Smooth muscle cell (in vitro differentiated cells): ENCODE results near the gene NR5A2. TPM values are rescaled to one million over a fixed set of nuclear protein-coding genes. Genes with fewer than 3 reads are reported as not detected.

Experiments used
- DNase-seq: peaks from one replicate; lab custom pipeline; 2025; ENCODE audit not compliant: unreplicated experiment; lab: John Stamatoyannopoulos, UW
- H2AFZ ChIP-seq: fragments of 200-600 bp; sonication (generic); 2 replicates; pipeline ENCODE4 v1.6.0; 2016; ENCODE audit warnings: antibody characterized with exemption, low read depth, mild to moderate bottlenecking
- H3F3A ChIP-seq: fragments of 200-600 bp; sonication (generic); 2 replicates; pipeline ENCODE4 v1.6.0; 2017; ENCODE audit warnings: antibody characterized with exemption, low read depth
- H3K27ac ChIP-seq: fragments of 200-600 bp; sonication (generic); 2 replicates; pipeline ENCODE4 v1.5.1; 2016; ENCODE audit warnings: low read depth, mild to moderate bottlenecking
- H3K27me3 ChIP-seq: fragments of 200-600 bp; sonication (generic); 2 replicates; pipeline ENCODE4 v1.6.1; 2016; ENCODE audit warnings: low read depth, mild to moderate bottlenecking
- H3K36me3 ChIP-seq: fragments of 200-600 bp; sonication (generic); 2 replicates; pipeline ENCODE4 v1.5.1; 2016; ENCODE audit warnings: low read depth
- H3K4me1 ChIP-seq: fragments of 200-600 bp; sonication (generic); 2 replicates; pipeline ENCODE4 v1.5.1; 2016; ENCODE audit warnings: low read depth
- H3K4me2 ChIP-seq: fragments of 200-600 bp; sonication (generic); 2 replicates; pipeline ENCODE4 v1.6.0; 2016; ENCODE audit warnings: mild to moderate bottlenecking
- H3K4me3 ChIP-seq: fragments of 200-600 bp; sonication (generic); 2 replicates; pipeline ENCODE4 v1.5.1; 2016; ENCODE audit warnings: mild to moderate bottlenecking
- H3K79me2 ChIP-seq: fragments of 200-600 bp; sonication (generic); 2 replicates; pipeline ENCODE4 v1.6.0; 2016; ENCODE audit warnings: low read depth, mild to moderate bottlenecking
- H3K9ac ChIP-seq: fragments of 200-600 bp; sonication (generic); 2 replicates; pipeline ENCODE4 v1.6.0; 2016; ENCODE audit warnings: low read depth
- H3K9me3 ChIP-seq: fragments of 200-600 bp; sonication (generic); replicated peaks from 2 replicates; pipeline ENCODE4 v1.5.1; 2016; ENCODE audit warnings: low read depth
- H4K20me1 ChIP-seq: fragments of 200-600 bp; sonication (generic); 2 replicates; pipeline ENCODE4 v1.6.0; 2016; ENCODE audit warnings: low read depth
- CTCF ChIP-seq: fragments of 200-600 bp; sonication (generic); IDR thresholded peaks from 2 replicates; pipeline ENCODE4 v1.5.1; 2017; ENCODE audit warnings: borderline replicate concordance, mild to moderate bottlenecking, antibody characterized with exemption; ENCODE audit not compliant: insufficient read depth, poor library complexity, severe bottlenecking
- WGBS: methylation state at CpG from one replicate; pipeline ENCODE4 v1.1.7; 2016; ENCODE audit warnings: low lambda C conversion rate; 5-methylcytosine and 5-hydroxymethylcytosine counted together
- polyA plus RNA-seq: library from polyadenylated mRNA; unstranded; fragments of >200 nt; fragmentation: Nextera tagmentation; extraction: Ambion mirVana; gene quantifications from 2 replicates; pipeline ENCODE4 v1.2.1, GENCODE V29; 2016
- total RNA-seq: library from RNA; depleted of rRNA; stranded (reverse); fragments of >200 nt; gene quantifications from 2 replicates; pipeline ENCODE4 v1.2.3, GENCODE V29; 2014

NR5A2 gene
- total and polyA plus RNA-seq, 2 experiments from 2014 or later, result 0.14 to 0.22 TPM

GRCh38 chr1:200143347-200143746 is 115.8 kb downstream of the NR5A2 start:
- Histone ChIP-seq H3K9ac (no peak overlapping the region), H4K20me1 (no peaks in the 10 kb centered on the region), H3F3A (no peaks in the 10 kb centered on the region), H3K4me3 (no peak overlapping the region), H2AFZ (no peak overlapping the region), H3K27me3 (no peaks in the 10 kb centered on the region), H3K4me2 (no peak overlapping the region), H3K27ac (no peak overlapping the region), H3K79me2 (no peaks in the 10 kb centered on the region), H3K4me1 (no peaks in the 10 kb centered on the region), H3K36me3 (no peaks in the 10 kb centered on the region), H3K9me3 (no peaks in the 10 kb centered on the region)
- DNase-seq, result no peak
- no peak for TF ChIP-seq CTCF
- 92% methylated on average over 6 of the region's 6 CpGs for WGBS

- Histone ChIP-seq H3K4me3 (no peak overlapping the region), H3K4me1 (no peaks in the 10 kb centered on the region), H3K4me2 (no peak overlapping the region), H4K20me1 (no peaks in the 10 kb centered on the region), H3F3A (peaks cover 7% of the 10 kb centered on the region), H3K36me3 (no peaks in the 10 kb centered on the region), H3K9me3 (no peaks in the 10 kb centered on the region), H3K27me3 (no peaks in the 10 kb centered on the region), H3K9ac (no peak overlapping the region), H2AFZ (no peak overlapping the region), H3K79me2 (no peaks in the 10 kb centered on the region), H3K27ac (no peak overlapping the region)
- 80% methylated on average over 1 of the region's 1 CpG for WGBS
- no peak for TF ChIP-seq CTCF
- DNase-seq, result no peak
Measured at GRCh38 chr1:200146100-200146499, 118.6 kb downstream of the NR5A2 start.

GRCh38 chr1:200147094-200147493 is 119.6 kb downstream of the NR5A2 start:
- no peaks in the 10 kb centered on the region for H3K36me3 ChIP-seq
- H3K4me1 ChIP-seq, result no peaks in the 10 kb centered on the region
- H3K4me2 ChIP-seq, result no peak overlapping the region
- no peaks in the 10 kb centered on the region for H3K27me3 ChIP-seq
- DNase-seq, result no peak
- H3K9me3 ChIP-seq, result no peaks in the 10 kb centered on the region
- TF ChIP-seq CTCF, result no peak
- WGBS, result 90% methylated on average over 13 of the region's 13 CpGs
- H3K4me3 ChIP-seq, result no peak overlapping the region
- no peak overlapping the region for H3K27ac ChIP-seq
- H3K79me2 ChIP-seq, result no peaks in the 10 kb centered on the region
- no peak overlapping the region for H2AFZ ChIP-seq
- no peak overlapping the region for H3K9ac ChIP-seq
- H4K20me1 ChIP-seq, result no peaks in the 10 kb centered on the region
- H3F3A ChIP-seq, result peaks cover 7% of the 10 kb centered on the region

- no peaks in the 10 kb centered on the region for H3K36me3 ChIP-seq
- no peaks in the 10 kb centered on the region for H3K27me3 ChIP-seq
- no peak overlapping the region for H3K9ac ChIP-seq
- H3K4me1 ChIP-seq, result no peaks in the 10 kb centered on the region
- H3K4me2 ChIP-seq, result no peak overlapping the region
- no peaks in the 10 kb centered on the region for H3K79me2 ChIP-seq
- H3K9me3 ChIP-seq, result no peaks in the 10 kb centered on the region
- H2AFZ ChIP-seq, result no peak overlapping the region
- H3K27ac ChIP-seq, result no peak overlapping the region
- no peak for TF ChIP-seq CTCF
- H3F3A ChIP-seq, result peaks cover 7% of the 10 kb centered on the region
- no peak overlapping the region for H3K4me3 ChIP-seq
- 99% methylated on average over 40 of the region's 40 CpGs for WGBS
- no peaks in the 10 kb centered on the region for H4K20me1 ChIP-seq
- no peak for DNase-seq
Measured at GRCh38 chr1:200147742-200148141, 120.2 kb downstream of the NR5A2 start.
